ENCODE data around the gene SUGP2.

GRCh38 chr19:18955042-18955441 is 78.3 kb downstream of the SUGP2 start:
- no peak for TF ChIP-seq POLR2AphosphoS5 (IDR thresholded peaks at IDR 0.05)
- no peak for TF ChIP-seq CTCF (IDR thresholded peaks at IDR 0.05)
